Suprapubic skin (tissue), 4 donors: ENCODE measurements around the gene DDX27.

Experiments
- EP300 ChIP-seq: sonication (generic); formaldehyde crosslinking; IDR thresholded peaks from one replicate; pipeline ENCODE4 v1.6.1; 2017; ENCODE audit warnings: antibody characterized with exemption
- POLR2A ChIP-seq, 2 donors: fragments of 450-650 bp; IDR thresholded peaks; one replicate each; pipeline ENCODE4 v1.6.1; 2017; ENCODE audit warnings: antibody characterized with exemption in 2 of 2, mild to moderate bottlenecking in 2 of 2, moderate library complexity in 2 of 2
- POLR2AphosphoS5 ChIP-seq, 3 donors: sonication (generic); formaldehyde crosslinking; IDR thresholded peaks; one replicate each; pipeline ENCODE4 v1.6.1; 2017; ENCODE audit warnings: antibody characterized with exemption in 3 of 3
- TF ChIP-seq, protein P1 (sequence below), 2 donors: fragments of 200-600 bp in 1 of 2; fragments of 450-650 bp in 1 of 2; sonication (generic) in 1 of 2; IDR thresholded peaks; one replicate each; pipeline ENCODE4 v1.5.1; 2016 to 2019; ENCODE audit warnings: antibody characterized with exemption in 2 of 2, mild to moderate bottlenecking in 1 of 2, moderate library complexity in 1 of 2

- TF ChIP-seq, protein P1, sequence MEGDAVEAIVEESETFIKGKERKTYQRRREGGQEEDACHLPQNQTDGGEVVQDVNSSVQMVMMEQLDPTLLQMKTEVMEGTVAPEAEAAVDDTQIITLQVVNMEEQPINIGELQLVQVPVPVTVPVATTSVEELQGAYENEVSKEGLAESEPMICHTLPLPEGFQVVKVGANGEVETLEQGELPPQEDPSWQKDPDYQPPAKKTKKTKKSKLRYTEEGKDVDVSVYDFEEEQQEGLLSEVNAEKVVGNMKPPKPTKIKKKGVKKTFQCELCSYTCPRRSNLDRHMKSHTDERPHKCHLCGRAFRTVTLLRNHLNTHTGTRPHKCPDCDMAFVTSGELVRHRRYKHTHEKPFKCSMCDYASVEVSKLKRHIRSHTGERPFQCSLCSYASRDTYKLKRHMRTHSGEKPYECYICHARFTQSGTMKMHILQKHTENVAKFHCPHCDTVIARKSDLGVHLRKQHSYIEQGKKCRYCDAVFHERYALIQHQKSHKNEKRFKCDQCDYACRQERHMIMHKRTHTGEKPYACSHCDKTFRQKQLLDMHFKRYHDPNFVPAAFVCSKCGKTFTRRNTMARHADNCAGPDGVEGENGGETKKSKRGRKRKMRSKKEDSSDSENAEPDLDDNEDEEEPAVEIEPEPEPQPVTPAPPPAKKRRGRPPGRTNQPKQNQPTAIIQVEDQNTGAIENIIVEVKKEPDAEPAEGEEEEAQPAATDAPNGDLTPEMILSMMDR (IDR thresholded peaks at IDR 0.05) = no peak
- no peak for TF ChIP-seq POLR2AphosphoS5 (IDR thresholded peaks at IDR 0.05)
- TF ChIP-seq POLR2A (IDR thresholded peaks at IDR 0.05) = no peak
- TF ChIP-seq EP300 = no peak
Measured at GRCh38 chr20:49237531-49237930, 18.3 kb downstream of the DDX27 start.
